ENCODE measurements around the gene SLC38A11. TPM values are rescaled to one million over a fixed set of nuclear protein-coding genes. Genes with fewer than 3 reads are reported as not detected.

The SLC38A11 gene
- total RNA-seq, 4 donors from 2014 or later: 0.20 to 2.8 (median 0.78) TPM; not detected in 1

GRCh38 chr2:164913640-164914350, 41.5 kb downstream of the SLC38A11 start:
- no peak for ATAC-seq
- DNase-seq: no peak
- H3K36me3 ChIP-seq: no peaks in the 10 kb centered on the region
- H3K4me3 ChIP-seq: no peak overlapping the region
- no peaks in the 10 kb centered on the region for H3K27me3 ChIP-seq
- intact Hi-C loops (cut with DNase I; ENCODE audit: low total_unique reads): no loop called here
- in situ Hi-C loops (cut with MboI; ENCODE audit: low sequenced_read_pairs in 4 of 4): loop anchor here in 3 of 4 donors (5.0 to 25.0 kb wide), 3 partner anchors 176 to 179 kb away; no protein-coding TSS in a partner anchor
- peaks cover 0 to 3% of the 10 kb centered on the region in 2 donors for H3K4me1 ChIP-seq
- H3K27ac ChIP-seq: no peak overlapping the region
- TF ChIP-seq POLR2A (IDR thresholded peaks at IDR 0.05): no peak
- TF ChIP-seq CTCF (IDR thresholded peaks at IDR 0.05 in 4 of 5, conservative IDR thresholded peaks at IDR 0.05 in 1 of 5): peak in 2 of 5 experiments; percentile 18 to 28
- no peaks in the 10 kb centered on the region for H3K9me3 ChIP-seq

GRCh38 chr2:164913011-164913410, 42.3 kb downstream of the SLC38A11 start:
- Histone ChIP-seq H3K27ac (no peak overlapping the region), H3K9me3 (no peaks in the 10 kb centered on the region), H3K36me3 (no peaks in the 10 kb centered on the region), H3K27me3 (no peaks in the 10 kb centered on the region), H3K4me1 (peaks cover 0 to 3% of the 10 kb centered on the region in 2 donors), H3K4me3 (no peak overlapping the region)
- in situ Hi-C loops (cut with MboI; ENCODE audit: low sequenced_read_pairs in 4 of 4): loop anchor here in 3 of 4 donors (5.0 to 25.0 kb wide), 3 partner anchors 176 to 178 kb away; no protein-coding TSS in a partner anchor
- intact Hi-C loops (cut with DNase I; ENCODE audit: low total_unique reads): no loop called here
- TF ChIP-seq POLR2A (IDR thresholded peaks at IDR 0.05) (no peak), CTCF (IDR thresholded peaks at IDR 0.05 in 4 of 5, conservative IDR thresholded peaks at IDR 0.05 in 1 of 5) (no peak)
- DNase-seq (no peak), ATAC-seq (no peak)

- H3K27ac ChIP-seq: no peak overlapping the region
- DNase-seq: no peak
Measured at GRCh38 chr2:164911832-164912231, 43.5 kb downstream of the SLC38A11 start.

GRCh38 chr2:164910101-164910899, 45.0 kb downstream of the SLC38A11 start:
- in situ Hi-C loops (cut with MboI; ENCODE audit: low sequenced_read_pairs in 4 of 4) (loop anchor here in 3 of 4 donors (5.0 to 25.0 kb wide), 3 partner anchors 173 to 175 kb away; no protein-coding TSS in a partner anchor), intact Hi-C loops (cut with DNase I; ENCODE audit: low total_unique reads) (no loop called here)
- Histone ChIP-seq H3K9me3 (no peaks in the 10 kb centered on the region), H3K27ac (no peak overlapping the region), H3K4me1 (peaks cover 0 to 3% of the 10 kb centered on the region in 2 donors), H3K4me3 (no peak overlapping the region), H3K27me3 (no peaks in the 10 kb centered on the region), H3K36me3 (no peaks in the 10 kb centered on the region)
- DNase-seq (no peak), ATAC-seq (no peak)
- TF ChIP-seq CTCF (IDR thresholded peaks at IDR 0.05 in 4 of 5, conservative IDR thresholded peaks at IDR 0.05 in 1 of 5) (no peak), POLR2A (IDR thresholded peaks at IDR 0.05) (no peak)

More at GRCh38 chr2:164911832-164912231, 43.5 kb downstream of the SLC38A11 start:
- intact Hi-C loops (cut with DNase I; ENCODE audit: low total_unique reads): no loop called here
- in situ Hi-C loops (cut with MboI; ENCODE audit: low sequenced_read_pairs in 4 of 4): loop anchor here in 3 of 4 donors (5.0 to 25.0 kb wide), 3 partner anchors 175 to 177 kb away; no protein-coding TSS in a partner anchor
- TF ChIP-seq CTCF (IDR thresholded peaks at IDR 0.05 in 4 of 5, conservative IDR thresholded peaks at IDR 0.05 in 1 of 5) (no peak), POLR2A (IDR thresholded peaks at IDR 0.05) (no peak)
- H3K36me3 ChIP-seq: no peaks in the 10 kb centered on the region
- ATAC-seq: no peak
- no peaks in the 10 kb centered on the region for H3K9me3 ChIP-seq
- H3K4me1 ChIP-seq: peaks cover 0 to 3% of the 10 kb centered on the region in 2 donors
- no peak overlapping the region for H3K4me3 ChIP-seq
- H3K27me3 ChIP-seq: no peaks in the 10 kb centered on the region
